Activated T-helper 1 cell treated with anti-CD3 and anti-CD28 coated beads, Interleukin-12 subunit alpha, Interleukin-12 subunit beta, Interleukin-2, Interleukin-4 antibody, amounts not matched to agents 30 ng/mL and 10 ng/mL and 1 ng/mL, durations not matched to agents 14 hours and 24 hours and 36 hours (primary cell): Measurements from ENCODE around the gene DOCK11. TPM values are rescaled to one million over a fixed set of nuclear protein-coding genes. Genes with fewer than 3 reads are reported as not detected.

Source experiments
- DNase-seq: peaks from one replicate; pipeline ENCODE4 v3.0.0; 2021; ENCODE audit warnings: low spot score
- H3K27ac Mint-ChIP-seq: one replicate; pipeline ENCODE4 v1.8.0; 2021; ENCODE audit warnings: mild to moderate bottlenecking, mixed read lengths
- H3K27me3 Mint-ChIP-seq: one replicate; pipeline ENCODE4 v1.8.0; 2022; ENCODE audit warnings: mild to moderate bottlenecking, moderate library complexity, mixed read lengths; ENCODE audit not compliant: insufficient read depth
- H3K36me3 Mint-ChIP-seq: one replicate; pipeline ENCODE4 v1.8.0; 2021; ENCODE audit warnings: low read depth, mixed read lengths
- H3K4me1 Mint-ChIP-seq: one replicate; pipeline ENCODE4 v1.8.0; 2021; ENCODE audit warnings: low read depth, mixed read lengths
- H3K4me3 Mint-ChIP-seq: one replicate; pipeline ENCODE4 v1.8.0; 2021; ENCODE audit warnings: mild to moderate bottlenecking, moderate library complexity, mixed read lengths
- H3K9me3 Mint-ChIP-seq: one replicate; pipeline ENCODE4 v1.8.0; 2021; ENCODE audit warnings: mixed read lengths
- intact Hi-C: fragments of 100-400 bp; cut with micrococcal nuclease; formaldehyde crosslinking; loops from one replicate; pipeline ENCODE4 v1.15.1; 2024
- total RNA-seq: library from RNA; stranded (reverse); gene quantifications from 2 replicates; pipeline ENCODE4 v1.2.3, GENCODE V29; 2022

DOCK11 gene
- total RNA-seq, 1 donor from 2014 or later, result 28.6 TPM

DNA sequence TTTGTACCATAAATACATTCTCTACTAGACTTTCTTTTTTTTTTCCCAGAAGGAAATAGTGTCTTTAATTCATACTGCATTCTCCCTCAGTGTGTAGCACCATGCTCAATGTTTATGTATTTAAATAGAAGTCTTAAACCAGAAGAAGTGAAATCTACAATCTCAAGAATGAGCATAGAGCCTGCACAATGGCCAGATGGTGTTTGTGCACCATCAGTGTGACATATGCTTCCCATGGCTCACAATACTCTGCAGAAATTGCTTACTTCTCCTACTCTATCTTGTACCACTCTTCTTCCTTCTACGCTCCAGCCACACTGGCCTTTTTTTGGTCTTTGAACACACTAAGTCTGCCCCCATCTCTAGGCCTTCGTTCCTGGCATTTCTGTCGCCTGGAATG, 2.6 kb upstream of the DOCK11 start:
- no peaks in the 10 kb centered on the region for H3K36me3 Mint-ChIP-seq
- intact Hi-C loops, result no loop called here
- no peaks in the 10 kb centered on the region for H3K9me3 Mint-ChIP-seq
- H3K27me3 Mint-ChIP-seq, result no peaks in the 10 kb centered on the region
- peaks cover 14% of the 10 kb centered on the region for H3K4me1 Mint-ChIP-seq
- DNase-seq, result no peak
- no peak overlapping the region for H3K4me3 Mint-ChIP-seq
- H3K27ac Mint-ChIP-seq, result no peak overlapping the region

GRCh38 chrX:118493653-118494297, 1.8 kb upstream of the DOCK11 start:
- no peaks in the 10 kb centered on the region for H3K9me3 Mint-ChIP-seq
- DNase-seq, result no peak
- H3K4me1 Mint-ChIP-seq, result peaks cover 21% of the 10 kb centered on the region
- intact Hi-C loops, result loop anchor here (2.0 kb wide), 1 partner anchor 77 kb away; no protein-coding TSS in a partner anchor
- H3K27ac Mint-ChIP-seq, result no peak overlapping the region
- H3K36me3 Mint-ChIP-seq, result peaks cover under 1% of the 10 kb centered on the region
- no peak overlapping the region for H3K4me3 Mint-ChIP-seq
- H3K27me3 Mint-ChIP-seq, result no peaks in the 10 kb centered on the region

- H3K4me1 Mint-ChIP-seq, result peaks cover 30% of the 10 kb centered on the region
- peak; percentile 71 for DNase-seq
- H3K9me3 Mint-ChIP-seq, result no peaks in the 10 kb centered on the region
- H3K27me3 Mint-ChIP-seq, result no peaks in the 10 kb centered on the region
- peaks cover 4% of the 10 kb centered on the region for H3K36me3 Mint-ChIP-seq
- H3K4me3 Mint-ChIP-seq, result peak overlapping the region; percentile 98
- intact Hi-C loops, result loop anchor here (1.0 to 5.0 kb wide), 6 partner anchors 32 to 741 kb away; partner anchors contain the start of genes PGRMC1 and WDR44
- H3K27ac Mint-ChIP-seq, result peak overlapping the region; percentile 97
Measured at GRCh38 chrX:118495958-118496762, 545 bp downstream of the DOCK11 start.

DNA sequence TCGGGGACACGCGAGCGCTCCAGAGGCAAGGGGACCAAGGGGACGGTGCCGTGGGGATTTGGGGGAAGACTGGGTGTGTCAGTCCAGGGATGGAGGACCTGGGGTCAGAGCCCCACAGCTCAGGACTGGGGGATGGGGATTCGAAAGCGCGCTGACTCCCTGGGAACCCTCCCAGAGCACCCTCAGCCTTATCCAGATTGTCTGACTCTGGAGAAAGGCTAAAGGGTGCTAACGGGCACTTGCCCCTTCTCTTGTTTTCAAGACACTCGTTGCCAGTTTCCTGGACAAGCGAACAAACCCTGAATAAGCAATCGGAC, 1.1 kb downstream of the DOCK11 start:
- H3K4me1 Mint-ChIP-seq, result peaks cover 30% of the 10 kb centered on the region
- H3K4me3 Mint-ChIP-seq, result peak overlapping the region; percentile 98
- H3K36me3 Mint-ChIP-seq, result peaks cover 4% of the 10 kb centered on the region
- no peaks in the 10 kb centered on the region for H3K9me3 Mint-ChIP-seq
- intact Hi-C loops, result loop anchor here (2.0 to 5.0 kb wide), 2 partner anchors 104 to 741 kb away; partner anchors contain the start of gene PGRMC1
- no peak for DNase-seq
- H3K27me3 Mint-ChIP-seq, result no peaks in the 10 kb centered on the region
- peak overlapping the region; percentile 97 for H3K27ac Mint-ChIP-seq

DNA sequence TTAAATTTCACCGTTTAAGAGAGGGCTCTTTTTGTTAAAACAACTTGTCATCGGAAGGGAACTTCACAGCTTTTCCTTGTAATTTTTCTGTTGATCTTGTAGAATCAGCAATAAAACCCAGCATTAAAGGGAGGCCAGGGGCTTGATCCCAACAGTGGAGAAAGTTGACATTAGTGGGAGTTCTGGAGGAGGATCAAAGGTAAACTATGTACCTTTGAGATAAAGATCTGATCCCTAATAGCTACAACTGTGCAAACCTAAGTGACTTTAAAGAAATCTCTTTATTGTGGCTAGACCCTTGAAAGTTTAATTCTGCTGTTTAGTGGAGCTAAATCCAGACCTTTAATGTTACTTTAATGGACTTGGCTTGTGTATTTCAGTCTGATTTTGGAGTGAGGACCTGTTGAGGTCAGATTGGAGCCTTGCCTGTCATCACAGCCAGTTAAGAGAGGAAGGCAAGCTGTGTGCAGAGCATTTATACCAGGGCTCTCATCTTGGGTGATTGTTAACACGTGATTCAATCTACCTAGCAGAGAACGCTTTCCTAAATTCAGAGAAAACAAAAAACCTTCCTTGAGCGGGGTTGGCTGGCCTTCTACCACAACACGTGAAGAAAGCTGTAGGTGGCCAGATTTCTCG, 1.7 kb downstream of the DOCK11 start:
- no peaks in the 10 kb centered on the region for H3K27me3 Mint-ChIP-seq
- peak; percentile 1 for DNase-seq
- peak overlapping the region; percentile 98 for H3K4me3 Mint-ChIP-seq
- peaks cover 4% of the 10 kb centered on the region for H3K36me3 Mint-ChIP-seq
- H3K4me1 Mint-ChIP-seq, result peaks cover 36% of the 10 kb centered on the region
- no peaks in the 10 kb centered on the region for H3K9me3 Mint-ChIP-seq
- intact Hi-C loops, result loop anchor here (2.0 to 5.0 kb wide), 2 partner anchors 104 to 740 kb away; partner anchors contain the start of gene PGRMC1
- H3K27ac Mint-ChIP-seq, result peak overlapping the region; percentile 97

GRCh38 chrX:118498351-118498750, 2.7 kb downstream of the DOCK11 start:
- Mint-ChIP-seq H3K27me3 (no peaks in the 10 kb centered on the region), H3K9me3 (no peaks in the 10 kb centered on the region), H3K27ac (no peak overlapping the region), H3K4me3 (peak overlapping the region; percentile 98), H3K4me1 (peaks cover 46% of the 10 kb centered on the region), H3K36me3 (peaks cover 5% of the 10 kb centered on the region)
- DNase-seq, result no peak
- intact Hi-C loops, result loop anchor here (1.0 to 5.0 kb wide), 2 partner anchors 26 to 739 kb away; partner anchors contain the start of gene PGRMC1

DNA sequence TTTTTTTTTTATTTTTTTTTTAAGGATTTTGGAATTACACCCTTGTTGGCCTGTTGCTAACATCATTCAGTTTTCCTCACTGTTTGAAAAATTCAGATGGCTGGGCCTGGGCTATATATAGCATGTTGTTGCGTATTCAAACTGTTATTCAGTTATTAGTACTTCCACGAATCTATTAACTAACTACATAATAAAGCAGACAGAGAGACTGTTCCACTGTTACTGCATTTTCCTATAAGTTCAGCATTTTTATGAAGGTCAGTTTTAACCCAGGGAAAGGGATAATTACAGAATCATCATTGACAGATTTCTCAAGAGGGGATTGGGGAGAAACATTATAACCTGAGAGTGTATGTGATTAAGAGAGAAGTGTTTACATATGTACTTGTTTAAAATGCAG, 3.1 kb downstream of the DOCK11 start:
- Mint-ChIP-seq H3K4me1 (peaks cover 50% of the 10 kb centered on the region), H3K27me3 (no peaks in the 10 kb centered on the region), H3K4me3 (peak overlapping the region; percentile 39), H3K9me3 (no peaks in the 10 kb centered on the region), H3K36me3 (peaks cover 8% of the 10 kb centered on the region), H3K27ac (no peak overlapping the region)
- no peak for DNase-seq
- intact Hi-C loops, result loop anchor here (1.0 to 5.0 kb wide), 2 partner anchors 26 to 739 kb away; partner anchors contain the start of gene PGRMC1

- Mint-ChIP-seq H3K36me3 (peaks cover 8% of the 10 kb centered on the region), H3K27ac (no peak overlapping the region), H3K4me3 (no peak overlapping the region), H3K4me1 (peaks cover 50% of the 10 kb centered on the region), H3K9me3 (no peaks in the 10 kb centered on the region), H3K27me3 (no peaks in the 10 kb centered on the region)
- intact Hi-C loops, result loop anchor here (5.0 kb wide), 1 partner anchor 738 kb away; the partner anchor contains the start of gene PGRMC1
- no peak for DNase-seq
Measured at GRCh38 chrX:118499295-118499694, 3.7 kb downstream of the DOCK11 start.

GRCh38 chrX:118502161-118502789, 6.7 kb downstream of the DOCK11 start:
- Mint-ChIP-seq H3K27me3 (no peaks in the 10 kb centered on the region), H3K4me3 (peak overlapping the region; percentile 48), H3K4me1 (peaks cover 49% of the 10 kb centered on the region), H3K36me3 (peaks cover 8% of the 10 kb centered on the region), H3K9me3 (no peaks in the 10 kb centered on the region), H3K27ac (peak overlapping the region; percentile 88)
- DNase-seq, result no peak
- intact Hi-C loops, result no loop called here

DNA sequence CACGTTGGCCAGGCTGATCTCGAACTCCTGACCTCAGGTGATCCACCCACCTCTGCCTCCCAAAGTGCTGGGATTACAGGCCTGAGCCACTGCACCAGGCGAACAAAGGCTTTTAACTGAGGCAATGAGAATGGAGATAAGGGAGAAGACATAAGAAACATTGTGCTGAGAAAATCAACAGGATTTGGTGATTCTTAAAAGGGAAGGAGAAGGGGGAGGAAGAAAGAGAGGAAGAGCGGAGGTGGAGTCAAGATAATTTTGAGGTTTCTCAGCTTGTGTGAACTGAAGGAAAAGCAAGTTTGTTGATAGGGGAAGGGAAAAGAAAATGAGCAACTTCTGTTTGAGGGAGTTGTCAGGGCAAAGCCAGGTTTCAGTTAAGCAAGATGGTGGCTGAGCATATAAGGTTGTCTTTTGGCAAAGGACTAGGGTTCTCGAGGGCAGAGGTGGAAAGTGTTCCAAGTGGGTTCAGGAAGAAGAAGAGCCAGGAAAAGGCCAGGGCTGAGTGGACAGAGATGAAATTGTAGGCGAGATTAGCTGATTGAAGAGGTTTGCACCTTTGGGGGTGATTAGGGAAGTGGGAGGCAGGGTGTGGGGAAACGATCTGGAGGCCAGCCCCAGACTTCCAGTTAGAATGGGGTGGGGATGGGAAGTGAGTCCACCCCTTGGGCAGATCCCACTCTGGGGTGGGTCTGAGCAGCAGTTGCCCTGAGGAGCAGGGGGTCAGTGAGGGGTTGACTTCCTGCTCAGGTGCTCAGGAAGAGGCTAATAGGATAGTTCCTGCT, 7.8 kb downstream of the DOCK11 start:
- no peaks in the 10 kb centered on the region for H3K9me3 Mint-ChIP-seq
- peak overlapping the region; percentile 88 for H3K27ac Mint-ChIP-seq
- peaks cover 10% of the 10 kb centered on the region for H3K36me3 Mint-ChIP-seq
- H3K4me1 Mint-ChIP-seq, result peaks cover 37% of the 10 kb centered on the region
- peak overlapping the region; percentile 57 for H3K4me3 Mint-ChIP-seq
- no peak for DNase-seq
- intact Hi-C loops, result no loop called here
- H3K27me3 Mint-ChIP-seq, result no peaks in the 10 kb centered on the region

DNA sequence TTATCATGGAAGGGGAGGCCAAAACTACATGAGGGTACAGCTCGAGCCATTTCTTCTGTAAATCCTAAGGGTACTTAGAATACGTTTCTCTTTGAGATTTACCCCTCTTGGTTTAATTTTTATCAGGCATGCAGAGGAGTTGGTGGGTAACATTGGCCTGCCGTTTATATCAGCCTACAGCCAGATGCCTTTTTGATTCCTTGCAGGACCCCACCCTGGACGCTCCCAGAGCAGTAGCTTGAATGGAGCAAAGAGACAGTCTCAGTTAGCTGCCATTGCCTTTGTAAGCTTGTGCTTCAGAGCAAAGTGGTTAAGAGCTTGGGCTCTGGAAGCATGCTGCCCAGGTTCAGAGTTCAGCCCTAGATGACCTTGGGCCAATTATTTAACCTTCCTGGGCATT, 9.0 kb downstream of the DOCK11 start:
- no peaks in the 10 kb centered on the region for H3K27me3 Mint-ChIP-seq
- H3K27ac Mint-ChIP-seq, result no peak overlapping the region
- peaks cover 26% of the 10 kb centered on the region for H3K4me1 Mint-ChIP-seq
- intact Hi-C loops, result no loop called here
- H3K4me3 Mint-ChIP-seq, result no peak overlapping the region
- no peak for DNase-seq
- H3K9me3 Mint-ChIP-seq, result no peaks in the 10 kb centered on the region
- H3K36me3 Mint-ChIP-seq, result peaks cover 6% of the 10 kb centered on the region
